HG03108 (cell line): ENCODE results near the gene USP2.
A peak's percentile ranks its signal among the peaks of the same experiment; 100 is the strongest.

Experiments used
- ATAC-seq: cut with Tn5 transposase; IDR thresholded peaks from one replicate; pipeline ENCODE4 v1.9.1; 2021; ENCODE audit warnings: moderate library complexity; ENCODE audit not compliant: unreplicated experiment

Gene USP2

GRCh38 chr11:119381181-119381988 is at the start of gene USP2:
TSS of gene USP2 (minus strand) at chr11:119381690. CDS start at chr11:119373480, 8,210 bp downstream.
- ATAC-seq, result peak; percentile 97

GRCh38 chr11:119427279-119427678 is 45.8 kb upstream of the USP2 start:
- ATAC-seq, result no peak

GRCh38 chr11:119426142-119426541 is 44.7 kb upstream of the USP2 start:
- no peak for ATAC-seq

DNA sequence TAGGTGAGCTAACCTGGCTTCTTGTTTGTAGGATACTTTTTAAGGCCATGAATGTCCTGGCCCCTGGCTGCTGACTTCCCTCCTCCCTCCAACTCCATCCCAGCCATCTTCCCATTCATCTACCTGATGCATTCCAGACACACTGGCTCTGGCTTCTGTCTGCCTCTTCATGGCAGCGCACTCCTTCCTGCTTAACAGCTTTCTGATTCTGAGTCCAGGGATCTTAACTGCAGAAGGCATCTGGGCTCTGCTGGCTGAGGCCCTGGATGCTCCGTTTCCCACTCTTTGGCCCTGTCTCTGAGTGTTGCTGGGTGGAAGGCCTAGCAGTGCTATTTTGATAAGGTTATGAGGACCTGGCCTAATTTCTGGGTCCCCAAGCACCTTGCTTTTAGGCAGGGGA is 43.3 kb upstream of the USP2 start:
- ATAC-seq, result no peak

DNA sequence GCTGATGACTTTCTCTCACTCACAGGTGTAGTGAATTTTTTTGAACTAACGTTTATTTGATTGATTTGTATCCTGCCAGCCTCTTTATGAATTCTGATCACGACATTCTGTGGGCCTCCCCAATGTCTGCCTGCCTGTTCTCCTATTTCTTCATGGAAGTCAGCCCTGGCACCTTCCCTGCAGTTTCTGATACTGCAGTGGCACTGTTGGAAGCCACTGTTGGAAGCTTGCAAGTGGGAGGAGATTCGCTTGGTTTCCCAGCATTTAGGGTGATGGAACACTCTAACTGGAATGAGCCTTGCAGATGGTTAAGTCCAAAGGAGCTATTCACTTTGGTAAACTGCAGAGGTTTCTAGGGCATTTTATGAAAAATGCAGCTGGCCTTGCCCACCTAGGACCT is 42.8 kb upstream of the USP2 start:
- no peak for ATAC-seq

DNA sequence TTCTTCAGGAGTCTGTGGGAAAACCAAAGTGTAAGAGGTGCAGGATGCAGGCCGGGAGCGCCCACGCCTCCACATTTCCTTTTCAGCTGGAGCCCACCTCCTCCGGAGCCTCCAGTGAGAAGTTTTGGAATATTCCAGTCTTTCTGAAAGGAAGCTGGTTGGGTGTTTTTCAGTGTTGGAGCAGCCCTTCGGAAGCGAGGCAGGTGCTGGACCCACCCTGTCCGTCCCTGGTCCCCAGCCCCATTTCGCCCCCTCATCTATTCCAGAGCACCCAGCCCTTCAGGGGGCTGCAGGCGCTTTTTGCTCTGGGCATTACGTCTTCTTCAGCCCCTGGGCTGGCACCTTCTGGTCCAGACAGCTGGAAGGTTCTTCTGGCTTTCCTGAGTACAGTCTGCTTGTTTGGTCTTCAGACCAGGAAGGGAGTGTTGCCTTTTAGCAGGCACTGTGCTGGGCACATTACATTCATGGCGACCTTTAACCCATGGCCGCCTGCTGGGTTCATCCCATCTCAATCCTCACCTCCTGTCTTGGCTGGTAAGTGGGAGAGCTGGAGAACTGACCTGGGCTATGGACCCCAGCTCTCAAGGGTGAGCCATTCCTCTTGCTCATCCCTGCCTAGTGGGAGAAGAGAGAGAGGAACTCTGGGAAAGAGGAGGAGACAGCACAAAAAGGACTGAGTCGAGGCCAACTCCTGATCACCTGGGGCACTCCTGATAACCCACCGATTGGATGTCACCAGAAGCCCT is 42.2 kb upstream of the USP2 start:
- no peak for ATAC-seq

DNA sequence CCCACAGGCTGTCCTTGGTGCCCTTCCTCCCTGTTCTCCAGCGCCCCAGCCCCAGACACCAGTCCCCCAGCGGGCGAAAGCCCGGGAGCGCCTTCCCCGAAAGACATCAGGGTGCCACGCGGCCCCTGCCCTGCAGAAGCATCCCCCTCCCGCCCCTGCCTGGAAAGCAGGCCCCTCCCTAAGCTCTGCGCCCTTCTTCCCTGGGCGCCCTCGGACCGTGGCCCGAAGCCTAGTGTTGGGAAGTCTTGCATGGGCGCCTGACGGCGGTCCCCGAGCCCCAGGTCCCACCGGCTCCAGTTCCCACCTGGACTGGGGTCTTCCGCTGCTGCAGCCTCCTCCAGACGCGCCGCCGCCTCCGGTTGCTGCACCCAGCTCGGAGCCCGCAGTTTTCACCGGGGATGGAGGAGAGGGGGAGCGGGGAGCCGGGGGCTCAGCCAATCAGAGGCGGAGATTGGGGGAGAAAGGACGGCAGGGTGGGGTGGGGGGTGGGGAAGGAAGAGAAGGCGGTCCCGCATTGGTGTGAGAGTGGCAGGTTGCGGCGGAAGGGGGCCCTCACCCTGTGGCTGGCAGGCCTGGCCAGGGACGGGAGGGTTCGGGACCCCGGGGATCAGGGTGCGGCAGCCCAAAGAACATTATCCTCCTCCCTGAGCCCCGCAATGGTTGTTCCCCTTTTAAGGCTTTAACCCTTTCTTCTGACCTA is 41.5 kb upstream of the USP2 start, which contains the start of gene THY1:
Gene THY1 (minus strand): TSS at position 364 of the 700 bp plus-strand sequence. CDS start 2,267 bp downstream, outside the sequence.
- no peak for ATAC-seq

DNA sequence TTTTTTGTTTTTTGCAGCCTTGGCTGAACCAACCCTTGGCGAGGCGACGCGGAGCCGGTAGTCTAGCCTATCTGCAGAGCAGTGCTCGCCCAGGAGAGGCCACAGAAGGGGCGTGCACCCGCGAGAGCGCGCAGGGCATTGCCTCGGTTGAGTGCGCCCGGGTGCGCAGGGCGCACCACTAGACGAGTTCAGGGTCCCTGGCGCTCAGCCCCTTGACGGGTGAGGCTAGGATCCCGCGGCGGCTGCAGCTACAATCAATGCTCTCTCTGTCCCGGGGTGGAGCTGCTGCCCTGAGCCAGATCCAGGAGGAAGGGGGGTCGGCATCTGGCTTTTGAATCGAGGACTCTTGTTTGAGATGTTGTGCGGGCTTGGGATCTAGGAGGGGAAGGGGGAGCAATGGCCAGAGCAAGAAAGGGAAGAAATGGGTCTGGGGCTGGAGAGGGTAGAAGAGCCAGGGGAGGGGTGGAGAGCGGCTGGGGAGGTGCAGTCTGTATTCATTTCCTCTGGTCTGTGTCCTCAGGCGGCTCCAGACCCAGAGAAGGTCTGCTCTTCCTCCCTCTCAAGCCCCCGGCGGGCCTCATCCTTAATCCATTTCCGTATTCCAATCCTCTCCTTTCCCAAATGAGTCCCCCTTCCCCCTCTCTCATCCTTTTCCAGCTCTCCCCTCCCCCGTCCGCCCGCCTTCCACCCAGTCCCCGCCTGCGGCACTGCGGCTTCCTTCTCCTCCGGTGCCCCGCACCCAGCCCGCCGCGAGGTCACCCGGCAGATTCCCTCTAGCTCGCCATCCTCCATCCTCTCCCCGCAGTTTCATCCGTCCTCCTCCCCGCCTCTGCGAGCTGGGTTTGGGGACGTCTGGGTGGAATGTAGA is 40.7 kb upstream of the USP2 start:
- no peak for ATAC-seq

GRCh38 chr11:119421351-119421750 is 39.9 kb upstream of the USP2 start:
- ATAC-seq, result no peak

DNA sequence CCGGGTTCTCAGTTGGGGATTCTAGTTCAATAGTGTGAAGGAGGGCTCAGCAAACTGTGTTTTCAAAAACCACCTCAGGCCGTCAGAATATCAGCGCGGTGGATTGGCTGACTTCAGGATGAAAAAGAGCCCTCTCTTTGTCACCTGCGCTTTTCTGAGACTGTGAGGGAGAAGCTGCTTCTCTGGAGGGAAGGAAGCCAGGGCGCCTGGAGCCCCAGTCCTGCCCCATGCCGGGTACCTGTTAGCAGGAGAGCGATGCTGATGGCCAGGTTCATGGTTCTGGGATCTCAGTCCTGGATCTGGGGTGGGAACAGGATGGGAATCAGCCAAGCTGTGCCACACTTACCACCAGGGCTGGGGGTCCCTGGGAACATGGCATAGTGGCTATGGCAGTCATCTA is 39.1 kb upstream of the USP2 start:
- ATAC-seq, result no peak

DNA sequence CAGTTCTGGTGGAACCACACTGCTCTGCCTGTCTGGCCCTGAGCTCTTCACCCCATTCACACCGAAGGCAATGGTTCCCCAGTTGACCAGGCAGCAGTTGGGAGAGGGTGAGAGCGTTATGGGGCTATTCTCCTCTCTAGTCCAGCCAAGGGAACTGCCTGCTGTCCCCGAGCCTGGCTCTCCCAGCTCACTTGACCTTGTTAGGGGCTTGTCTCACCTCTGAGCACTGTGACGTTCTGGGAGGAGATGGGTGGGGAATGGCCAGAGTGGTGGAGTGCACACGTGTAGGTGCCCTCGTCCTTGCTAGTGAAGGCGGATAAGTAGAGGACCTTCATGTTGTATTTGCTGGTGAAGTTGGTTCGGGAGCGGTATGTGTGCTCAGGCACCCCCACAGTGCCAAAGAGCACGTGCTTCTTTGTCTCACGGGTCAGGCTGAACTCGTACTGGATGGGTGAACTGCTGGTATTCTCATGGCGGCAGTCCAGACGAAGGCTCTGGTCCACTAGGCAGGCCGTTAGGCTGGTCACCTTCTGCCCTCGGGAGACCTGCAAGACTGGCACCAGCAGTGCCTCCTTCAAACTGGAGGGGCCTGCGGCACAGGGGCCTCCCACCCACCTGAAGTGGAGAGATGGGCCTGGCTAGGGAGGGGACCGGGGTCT is 38.5 kb upstream of the USP2 start:
- no peak for ATAC-seq

- no peak for ATAC-seq
Observed at GRCh38 chr11:119419246-119419645, 37.8 kb upstream of the USP2 start.

GRCh38 chr11:119418759-119419158 is 37.3 kb upstream of the USP2 start:
- no peak for ATAC-seq

DNA sequence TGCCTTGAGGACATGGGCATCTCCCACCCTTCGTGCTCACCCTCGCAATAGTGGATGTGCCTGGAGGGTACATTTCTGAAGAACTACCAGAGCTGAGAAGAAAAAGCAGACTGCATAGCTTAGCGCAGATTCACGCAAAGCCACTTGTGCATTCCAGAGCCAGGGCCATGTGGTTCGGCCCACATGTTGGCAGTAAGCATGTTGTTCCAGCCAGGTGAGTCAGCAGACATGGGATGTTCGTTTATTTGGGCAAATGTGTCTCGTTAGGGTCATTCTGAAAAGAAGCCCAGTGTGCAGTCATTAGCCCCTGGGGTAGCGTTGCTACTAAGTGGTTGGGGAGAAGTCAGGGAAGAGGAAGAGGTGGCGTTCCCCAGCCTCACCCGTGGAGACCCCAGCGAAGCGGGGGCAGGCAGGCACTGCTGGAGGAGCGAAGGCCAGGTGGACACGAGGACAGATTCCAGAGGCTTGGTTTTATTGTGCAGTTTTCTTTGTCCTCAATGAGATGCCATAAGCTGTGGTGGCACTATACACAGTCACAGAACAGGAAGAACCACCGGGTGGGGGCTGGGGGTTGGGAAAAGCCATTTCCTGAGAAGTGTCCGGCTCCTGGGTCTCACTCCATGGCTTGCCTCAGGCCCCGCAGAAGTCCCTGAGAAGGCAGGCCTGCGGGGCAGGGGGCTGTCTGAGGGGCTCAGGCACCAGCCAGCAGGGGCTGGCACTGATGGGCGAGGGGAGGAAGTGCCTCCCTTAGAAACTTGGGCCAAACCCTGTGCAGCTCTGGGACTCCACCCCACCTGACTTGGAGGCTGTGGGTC is 36.4 kb upstream of the USP2 start:
- ATAC-seq, result no peak

- ATAC-seq, result no peak
Observed at GRCh38 chr11:119416606-119417580, 35.4 kb upstream of the USP2 start.

DNA sequence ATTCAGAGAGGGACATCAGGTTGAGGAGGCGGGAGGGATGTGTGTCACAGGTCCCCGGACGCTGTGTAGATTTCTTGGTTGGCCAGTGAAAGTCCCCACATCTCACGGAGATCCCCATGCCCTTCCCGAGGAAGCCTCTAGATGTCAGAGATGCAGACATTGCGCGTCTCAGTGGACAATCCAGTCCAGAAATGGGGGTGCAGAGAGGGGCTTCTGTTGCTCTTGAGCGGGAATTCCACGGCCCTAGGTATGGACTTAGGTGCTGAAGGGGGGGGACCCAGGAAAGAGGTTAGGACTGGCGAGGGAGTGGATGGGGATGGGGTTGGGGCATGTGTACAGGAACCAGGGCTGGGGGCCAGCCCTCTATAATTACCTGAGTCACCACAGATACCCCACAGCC is 34.5 kb upstream of the USP2 start:
- ATAC-seq, result no peak

DNA sequence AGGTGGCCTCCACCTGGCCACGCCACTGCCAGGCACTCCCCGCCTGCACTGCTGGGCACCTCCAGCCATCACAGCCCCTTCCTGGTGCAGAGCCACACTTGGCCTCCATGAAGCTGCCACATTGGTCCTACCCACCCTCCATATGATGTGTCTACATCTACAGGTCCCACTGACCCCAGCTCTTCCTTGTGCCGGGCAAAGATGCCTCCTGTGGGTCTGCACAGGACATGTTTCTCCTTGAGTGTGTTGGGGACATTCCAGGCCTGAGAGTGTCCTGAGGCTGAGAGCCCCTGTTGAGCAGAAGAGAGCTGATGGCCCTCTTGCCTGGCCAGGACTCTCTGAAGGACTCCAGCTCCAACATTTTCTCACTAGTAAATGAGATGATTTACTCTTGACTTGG is 34.0 kb upstream of the USP2 start:
- no peak for ATAC-seq

DNA sequence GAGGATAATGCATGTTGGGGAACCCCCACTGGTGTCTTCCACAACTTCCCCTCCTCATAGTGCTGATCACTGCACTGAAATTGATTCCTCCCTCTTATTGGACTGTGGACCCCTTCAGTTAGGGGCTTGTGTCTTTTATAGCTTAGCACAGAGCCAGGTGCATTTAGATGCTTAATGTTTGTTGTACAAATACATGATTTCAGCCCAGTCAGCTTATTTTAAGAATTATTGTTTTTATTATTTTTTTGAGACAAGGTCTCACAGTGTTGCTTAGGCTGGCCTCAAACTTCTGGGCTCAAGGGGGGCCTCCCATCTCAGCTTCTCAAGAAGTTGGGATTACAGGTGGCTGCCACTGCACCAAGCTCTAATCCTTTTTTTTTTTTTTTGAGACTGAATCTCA is 33.2 kb upstream of the USP2 start:
- ATAC-seq, result no peak
